Uterus (tissue), 2 donors: ENCODE data around the gene FZD4.

Source experiments
- POLR2A ChIP-seq, 2 donors: fragments of 450-650 bp; IDR thresholded peaks; one replicate each; pipeline ENCODE4 v1.6.1; 2016; ENCODE audit warnings: antibody characterized with exemption in 2 of 2, mild to moderate bottlenecking in 1 of 2, moderate library complexity in 1 of 2
- TF ChIP-seq, protein P1 (sequence below), 4 experiments: fragments of 200-600 bp in 2 of 4; fragments of 450-650 bp in 2 of 4; sonication (generic) in 2 of 4; IDR thresholded peaks; one replicate each; pipeline ENCODE4 v1.5.1; 2016 to 2019; ENCODE audit warnings: antibody characterized with exemption in 4 of 4, mild to moderate bottlenecking in 2 of 4, moderate library complexity in 1 of 4

DNA sequence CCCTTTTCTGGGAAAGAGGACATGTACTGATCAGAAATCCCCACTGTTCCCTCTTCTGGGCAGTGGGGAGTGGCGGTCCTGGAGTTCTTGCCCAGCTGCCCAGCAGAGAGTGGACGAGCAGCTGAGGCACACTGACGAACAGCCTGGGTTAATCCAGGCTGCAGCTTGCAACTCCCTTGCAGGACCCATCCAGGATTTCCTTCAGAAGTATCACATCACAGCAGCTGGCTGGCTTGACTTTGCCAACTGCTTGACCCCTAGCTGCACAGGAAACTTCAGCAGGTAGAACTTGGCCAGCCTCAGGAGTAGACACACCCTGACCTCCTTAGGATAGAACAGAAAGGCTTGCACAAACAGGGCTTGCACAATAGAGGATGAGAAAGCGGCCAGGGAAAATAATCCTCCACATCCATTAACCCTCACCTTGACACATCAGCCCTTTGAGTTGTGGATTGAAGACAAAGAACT lies 27.9 kb upstream of the FZD4 start:
- TF ChIP-seq POLR2A (IDR thresholded peaks at IDR 0.05), result no peak
- TF ChIP-seq, protein P1, sequence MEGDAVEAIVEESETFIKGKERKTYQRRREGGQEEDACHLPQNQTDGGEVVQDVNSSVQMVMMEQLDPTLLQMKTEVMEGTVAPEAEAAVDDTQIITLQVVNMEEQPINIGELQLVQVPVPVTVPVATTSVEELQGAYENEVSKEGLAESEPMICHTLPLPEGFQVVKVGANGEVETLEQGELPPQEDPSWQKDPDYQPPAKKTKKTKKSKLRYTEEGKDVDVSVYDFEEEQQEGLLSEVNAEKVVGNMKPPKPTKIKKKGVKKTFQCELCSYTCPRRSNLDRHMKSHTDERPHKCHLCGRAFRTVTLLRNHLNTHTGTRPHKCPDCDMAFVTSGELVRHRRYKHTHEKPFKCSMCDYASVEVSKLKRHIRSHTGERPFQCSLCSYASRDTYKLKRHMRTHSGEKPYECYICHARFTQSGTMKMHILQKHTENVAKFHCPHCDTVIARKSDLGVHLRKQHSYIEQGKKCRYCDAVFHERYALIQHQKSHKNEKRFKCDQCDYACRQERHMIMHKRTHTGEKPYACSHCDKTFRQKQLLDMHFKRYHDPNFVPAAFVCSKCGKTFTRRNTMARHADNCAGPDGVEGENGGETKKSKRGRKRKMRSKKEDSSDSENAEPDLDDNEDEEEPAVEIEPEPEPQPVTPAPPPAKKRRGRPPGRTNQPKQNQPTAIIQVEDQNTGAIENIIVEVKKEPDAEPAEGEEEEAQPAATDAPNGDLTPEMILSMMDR (IDR thresholded peaks at IDR 0.05), result no peak
